HG02885 (cell line): ENCODE measurements around the gene RBM4B.

Source experiments
- ATAC-seq: cut with Tn5 transposase; IDR thresholded peaks from one replicate; pipeline ENCODE4 v1.9.1; 2021; ENCODE audit warnings: mild to moderate bottlenecking; ENCODE audit not compliant: unreplicated experiment, poor library complexity

RBM4B gene

DNA sequence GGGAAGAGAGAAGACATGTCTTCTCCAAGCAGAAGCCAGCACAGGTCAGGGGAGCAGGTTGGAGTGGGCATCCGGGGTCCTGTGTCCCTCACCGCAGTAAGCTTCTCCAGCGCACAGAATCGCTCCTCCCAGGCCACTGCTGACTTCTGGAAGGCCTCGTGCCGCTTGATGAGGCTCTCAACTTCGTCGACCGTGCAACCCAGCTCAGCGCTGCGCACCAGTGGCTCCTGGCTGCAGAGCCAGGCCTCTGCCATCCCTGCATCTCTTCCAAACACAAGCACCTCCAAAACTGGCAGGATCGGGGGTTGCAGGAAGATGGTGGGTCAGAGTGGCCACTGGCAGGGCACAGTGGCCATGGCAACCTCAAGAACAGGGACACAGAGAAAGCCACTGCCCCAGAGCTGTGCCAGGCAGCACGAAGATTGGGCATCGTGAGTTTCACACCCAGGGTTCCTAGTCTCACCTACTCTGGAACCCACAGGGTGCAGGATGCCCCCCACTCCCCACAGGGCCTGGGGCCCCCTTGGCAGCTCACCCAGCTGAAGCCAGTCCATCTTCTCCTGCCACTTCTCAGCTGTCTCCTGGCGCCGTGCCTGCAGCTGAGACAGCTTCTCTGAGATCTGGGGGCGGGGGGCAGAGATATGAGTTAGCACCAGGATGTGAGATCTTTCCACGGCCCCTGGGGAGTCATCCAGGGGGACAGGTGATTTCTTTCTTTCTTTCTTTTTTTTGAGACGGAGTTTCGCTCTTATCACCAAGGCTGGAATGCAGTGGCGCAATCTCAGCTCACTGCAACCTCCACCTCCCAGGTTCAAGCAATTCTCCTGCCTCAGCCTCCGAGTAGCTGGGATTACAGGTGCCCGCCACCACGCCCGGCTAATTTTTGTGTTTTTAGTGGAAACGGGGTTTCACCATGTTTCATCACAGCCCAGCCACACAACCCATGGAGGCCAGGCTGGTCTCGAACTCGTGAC is 11.2 kb upstream of the RBM4B start:
- ATAC-seq, result no peak

DNA sequence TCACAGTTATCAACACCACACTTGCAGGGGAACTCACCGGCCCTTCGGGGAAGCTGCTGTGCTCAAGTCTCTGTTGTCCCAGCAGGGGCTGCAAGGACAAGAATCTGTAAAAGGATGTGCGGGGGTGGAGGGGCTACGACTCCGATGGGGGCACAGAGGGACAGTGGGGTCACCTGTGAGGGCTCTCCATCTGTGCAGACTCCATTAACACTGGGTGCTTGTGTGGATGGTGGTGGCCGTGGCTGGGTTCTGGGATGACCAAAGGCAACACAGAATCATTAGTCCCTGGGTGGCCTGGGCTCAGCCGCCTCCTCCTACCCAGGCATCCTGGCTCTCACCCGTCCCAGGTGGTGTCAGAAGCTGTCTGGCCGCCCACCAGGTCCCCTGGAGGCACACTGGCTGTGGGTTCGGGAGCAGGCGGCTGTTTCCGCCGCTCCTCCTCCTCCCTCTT is 10.2 kb upstream of the RBM4B start:
- no peak for ATAC-seq

DNA sequence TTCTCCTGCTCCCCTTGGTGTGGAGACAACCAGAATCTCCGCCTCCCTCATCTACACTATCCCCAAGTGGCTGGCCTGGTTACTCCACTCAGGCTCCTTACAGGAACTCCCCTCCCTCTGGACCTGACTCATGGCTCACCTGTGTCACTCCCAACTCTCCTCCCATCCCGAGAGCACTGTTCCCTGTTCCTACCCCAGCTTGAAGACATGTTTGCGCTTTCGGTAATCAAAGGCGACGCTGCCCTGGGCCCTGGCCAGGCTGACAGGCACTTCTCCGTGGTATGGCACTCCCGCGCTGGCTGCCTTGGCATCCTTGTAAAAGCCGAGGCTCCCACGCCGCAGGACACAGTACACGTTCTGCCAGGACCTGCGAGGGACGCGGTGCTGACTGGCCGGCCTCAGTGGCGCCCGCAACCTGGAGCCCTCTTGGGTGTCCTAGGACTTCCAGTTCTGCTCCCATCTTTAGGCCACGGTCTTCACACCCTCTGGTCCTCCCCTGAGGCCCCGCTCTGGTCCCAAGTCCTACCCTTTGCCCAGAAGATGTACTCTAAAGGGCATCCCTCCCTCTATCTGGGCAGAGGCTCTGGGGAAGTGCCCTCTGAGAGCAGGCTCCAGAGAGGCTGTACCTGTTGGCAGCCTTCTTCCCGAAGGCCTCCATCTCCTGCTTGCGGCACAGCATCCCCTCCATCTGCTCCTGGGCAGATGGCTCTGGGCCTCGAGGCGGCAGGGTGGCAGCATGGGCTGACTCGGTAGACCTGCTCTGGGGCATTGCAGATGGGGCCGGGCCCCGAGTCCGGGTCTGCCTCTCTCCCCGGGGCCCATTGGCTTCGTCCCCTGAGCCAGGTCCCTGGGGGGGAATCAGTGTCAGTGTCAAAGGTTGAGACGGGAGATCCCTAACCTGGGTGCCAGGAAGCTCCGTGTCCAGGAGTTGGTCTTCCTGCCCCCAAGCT is 9.4 kb upstream of the RBM4B start:
- ATAC-seq, result no peak

DNA sequence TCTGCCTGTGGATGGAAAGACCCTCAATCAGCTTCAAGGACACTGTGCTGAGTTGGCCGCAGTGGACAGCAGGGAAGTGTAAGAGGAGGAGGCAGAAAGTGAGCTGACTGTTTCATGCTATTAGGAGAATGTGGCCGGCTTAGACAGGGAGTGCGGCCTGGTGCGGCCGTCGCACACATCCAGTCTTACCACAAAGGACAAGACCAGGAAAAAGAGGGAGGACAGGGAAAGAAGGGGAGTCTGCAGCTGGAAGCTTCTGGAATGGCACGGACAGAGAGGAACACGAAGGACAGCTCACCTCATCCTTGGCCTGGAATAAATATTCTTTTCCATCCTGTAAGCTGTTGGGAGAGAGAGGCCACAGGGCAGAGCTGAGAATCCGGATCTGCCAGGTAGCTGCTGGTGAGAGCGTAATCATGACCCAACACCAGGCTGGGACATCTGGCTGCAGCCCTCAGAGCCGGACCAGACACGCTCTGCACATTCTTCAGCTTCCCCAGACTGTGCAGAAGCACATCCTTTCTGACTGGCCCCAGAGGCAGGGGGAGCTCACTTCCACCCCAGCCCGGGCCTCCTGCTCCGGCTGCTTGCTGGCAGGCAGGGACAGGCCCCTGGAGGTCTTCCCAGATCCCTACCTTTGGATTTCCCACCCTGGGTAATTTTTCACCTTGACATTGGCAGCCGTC is 8.6 kb upstream of the RBM4B start:
- ATAC-seq, result no peak

DNA sequence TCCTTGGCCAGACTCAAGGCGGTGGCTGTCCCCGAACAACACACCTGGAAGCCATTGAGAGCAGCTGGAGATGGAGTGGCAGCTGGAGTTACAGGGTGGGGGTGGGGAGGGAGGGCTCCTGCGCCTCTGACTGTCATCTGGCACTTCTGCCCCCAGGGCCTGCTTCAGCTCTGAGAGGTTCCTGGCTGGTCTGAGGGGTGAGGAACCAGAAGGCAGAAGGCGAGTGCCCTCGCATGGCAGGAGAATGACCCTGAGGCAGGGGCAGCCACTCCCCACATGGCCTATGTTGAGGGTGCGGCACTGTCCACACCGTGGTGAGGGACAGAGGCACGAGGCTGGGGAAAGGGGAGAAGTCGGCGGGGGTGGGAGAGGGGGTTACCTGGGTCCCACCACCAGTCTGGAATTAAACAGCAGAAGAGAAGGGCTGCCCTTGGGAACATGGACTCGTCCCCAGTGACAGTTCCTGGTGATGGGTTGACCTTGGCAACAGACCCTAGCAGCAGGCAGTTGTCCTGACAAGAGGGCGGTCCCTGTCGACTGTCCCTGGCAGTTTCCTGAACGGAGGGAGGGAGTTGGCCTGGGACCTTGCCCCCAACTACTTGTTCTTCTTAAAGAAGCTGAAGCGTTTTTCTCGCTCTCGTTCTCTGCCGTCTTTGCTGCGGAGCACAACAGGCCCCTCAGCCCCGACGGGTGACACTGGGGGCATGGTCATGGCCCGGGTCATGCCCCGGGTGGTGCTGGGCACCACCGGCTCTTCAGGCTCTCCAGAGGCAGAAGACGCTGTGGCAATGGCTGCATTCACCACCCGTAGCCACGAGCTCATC is 7.8 kb upstream of the RBM4B start:
- ATAC-seq, result no peak

DNA sequence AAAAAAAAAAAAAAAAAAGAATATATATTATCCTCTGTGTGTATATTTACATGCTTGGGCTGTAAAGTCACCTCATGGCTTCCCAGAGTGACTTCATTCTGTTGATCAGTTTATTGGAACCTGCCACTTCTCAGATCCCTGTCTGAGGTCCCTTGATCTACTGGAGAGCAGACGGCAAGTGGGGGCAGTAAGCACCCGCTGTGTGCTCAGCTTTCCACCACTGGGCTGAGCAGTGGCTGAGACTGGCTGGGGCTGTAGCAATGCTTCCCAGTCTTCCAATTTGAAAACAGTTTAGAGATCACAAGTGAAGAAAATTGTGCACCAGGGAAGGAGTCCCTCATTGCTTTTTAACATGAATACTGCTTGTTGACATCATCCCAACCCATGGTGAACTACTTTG is 6.9 kb upstream of the RBM4B start:
- no peak for ATAC-seq

DNA sequence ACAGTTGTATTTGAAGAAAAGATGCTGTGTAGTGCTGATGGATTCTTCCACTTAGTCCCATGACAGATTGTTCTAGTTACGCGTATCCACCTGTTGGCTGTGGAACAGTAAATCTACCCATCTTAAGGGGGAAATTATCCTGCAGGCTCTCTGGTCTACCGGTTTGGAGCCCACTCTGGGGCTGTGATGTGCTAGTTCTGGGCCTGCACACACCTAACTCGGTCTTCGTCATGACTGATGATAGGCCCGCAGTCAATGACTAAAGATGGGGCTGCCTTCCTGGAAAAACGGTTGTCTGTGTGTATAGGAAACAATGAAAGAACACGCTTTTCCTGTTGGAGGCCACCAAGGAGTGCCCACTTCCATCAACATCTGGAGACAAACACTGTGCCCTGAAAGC is 6.2 kb upstream of the RBM4B start:
- ATAC-seq, result no peak

DNA sequence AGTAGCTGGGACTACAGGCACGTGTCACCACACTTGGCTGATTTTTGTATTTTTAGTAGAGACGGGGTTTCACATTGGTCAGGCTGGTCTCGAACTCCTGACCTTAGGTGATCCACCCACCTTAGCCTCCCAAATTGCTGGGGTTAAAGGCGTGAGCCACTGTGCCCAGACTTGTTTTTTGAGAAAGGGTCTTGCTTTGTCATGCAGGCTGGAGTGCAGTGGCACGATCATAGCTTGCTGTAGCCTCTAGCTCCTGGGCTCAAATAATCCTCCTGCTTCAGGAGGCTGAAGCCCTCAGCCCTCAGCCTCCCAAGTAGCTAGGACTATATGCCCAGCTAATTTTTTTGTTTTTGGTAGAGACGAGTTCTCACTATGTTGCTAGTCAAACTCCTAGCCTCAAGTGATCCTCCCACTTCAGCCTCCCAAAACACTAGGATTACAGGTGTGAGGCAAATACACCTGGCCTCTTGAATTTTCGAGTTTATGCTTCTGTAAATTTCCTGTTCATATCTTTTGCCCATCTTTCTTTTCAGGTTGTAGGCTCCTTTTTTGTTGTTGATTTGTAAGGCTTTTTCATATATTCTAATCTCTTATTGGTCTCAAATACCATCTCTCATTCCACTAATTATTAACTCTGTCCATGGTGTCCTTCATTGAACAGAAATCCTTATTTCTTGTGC is 3.4 kb upstream of the RBM4B start:
- no peak for ATAC-seq

DNA sequence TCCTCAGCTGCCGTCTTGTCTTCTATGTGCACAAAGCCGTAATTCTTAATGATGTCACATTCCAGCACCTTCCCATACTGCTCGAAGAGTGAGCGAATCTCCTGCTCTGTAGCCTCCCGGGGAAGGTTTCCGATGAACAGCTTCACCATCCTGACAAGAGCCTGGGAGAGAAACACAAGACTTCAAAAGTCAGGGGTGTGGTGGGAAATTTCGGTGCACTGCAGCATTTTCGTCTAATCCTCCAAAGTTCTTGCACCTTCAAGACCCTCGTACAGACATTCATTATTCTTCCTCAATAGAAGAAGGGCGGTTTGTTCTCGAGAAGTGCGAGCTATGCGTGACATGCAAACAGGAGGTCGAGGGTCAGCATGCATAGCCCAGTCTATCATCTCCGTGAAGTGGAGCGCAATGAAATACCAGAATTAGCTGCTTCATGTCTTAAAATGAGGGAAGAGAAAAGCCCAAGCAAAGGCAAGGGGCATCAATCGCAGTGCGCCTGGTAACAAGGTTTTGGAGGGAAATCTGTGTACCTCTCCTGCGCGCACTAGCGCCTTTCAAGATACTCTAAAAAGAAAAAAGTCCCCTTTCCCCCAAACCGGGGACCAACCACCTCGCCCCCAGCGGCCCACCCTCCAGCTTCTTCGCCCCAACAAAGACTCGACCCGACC is 622 bp downstream of the RBM4B start:
- no peak for ATAC-seq

DNA sequence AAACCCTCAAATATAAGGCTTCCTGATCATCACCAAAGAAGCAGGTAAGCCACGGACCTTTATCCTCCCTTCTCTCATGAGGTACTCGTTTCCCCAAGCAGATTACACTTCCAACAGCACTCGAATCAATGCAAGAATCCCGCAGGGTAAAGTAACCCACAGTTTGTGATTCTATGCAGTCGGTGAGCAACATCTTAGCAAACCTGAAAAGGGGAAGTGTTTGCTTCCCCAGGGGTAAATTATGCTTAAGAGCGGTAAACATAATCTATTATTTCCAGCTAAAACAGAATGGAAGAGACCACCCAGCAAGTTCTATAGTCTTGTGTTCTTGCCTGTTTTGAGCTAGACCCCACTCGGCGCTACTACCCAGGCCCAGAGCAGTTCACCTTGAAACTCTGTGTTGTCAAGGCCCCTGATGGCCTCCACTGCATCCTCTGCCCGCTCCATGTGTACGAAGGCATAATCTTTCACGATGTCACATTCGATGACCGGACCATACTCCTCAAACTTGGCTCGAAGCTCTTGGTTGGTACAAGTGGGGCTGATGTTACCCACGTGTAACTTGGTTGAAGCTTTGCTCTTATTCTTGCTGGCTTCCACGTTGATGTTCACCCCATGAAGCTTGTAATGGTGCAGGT is 1.3 kb downstream of the RBM4B start:
- ATAC-seq, result no peak

DNA sequence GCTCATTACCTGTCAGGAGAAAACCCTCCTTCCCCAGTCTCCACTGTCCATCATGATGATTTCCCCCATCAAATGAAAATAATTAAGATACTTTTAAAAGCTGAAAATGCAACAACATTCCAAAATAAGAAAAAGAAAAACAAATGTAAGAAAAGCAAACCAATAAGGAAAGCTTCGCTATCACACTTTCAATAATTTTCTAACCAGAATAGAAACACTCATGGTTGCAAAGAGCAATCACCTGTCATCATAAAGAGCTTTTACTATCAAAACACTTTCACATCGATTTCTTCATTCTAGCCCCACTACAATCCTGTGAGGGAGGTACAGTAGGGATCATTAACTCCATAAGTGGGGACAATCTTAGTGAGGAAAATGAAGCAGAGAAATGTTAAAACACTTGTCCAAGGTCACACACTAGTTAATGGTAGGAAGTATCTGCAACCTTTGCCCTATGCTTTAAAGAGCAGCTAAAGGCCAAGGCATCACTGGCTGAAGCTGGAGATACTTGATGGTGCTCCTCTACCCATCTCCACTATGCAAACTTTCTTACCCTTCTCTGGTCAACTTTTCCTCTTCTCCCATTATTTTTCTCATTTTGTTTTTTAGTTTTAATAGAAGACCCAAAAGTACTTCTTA is 2.6 kb downstream of the RBM4B start:
- no peak for ATAC-seq

DNA sequence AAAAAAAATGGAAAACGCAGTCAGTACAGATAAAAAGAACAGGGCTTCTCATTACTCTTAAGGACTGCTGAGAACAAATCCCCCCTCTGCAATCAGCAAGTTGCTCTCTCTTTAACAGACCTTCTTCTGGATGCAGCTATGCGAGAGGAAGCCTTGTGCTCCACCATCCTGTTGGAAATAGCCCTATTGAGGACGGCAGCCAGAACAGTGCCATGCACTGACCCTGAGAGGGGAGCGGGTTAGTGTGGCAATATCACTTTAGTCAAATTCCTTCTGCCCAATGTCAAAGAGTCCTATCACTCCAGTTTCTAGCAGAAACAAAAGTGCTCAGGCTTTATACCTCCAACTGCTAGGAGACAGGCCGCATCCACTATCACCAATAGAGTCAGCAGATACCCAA is 6.9 kb downstream of the RBM4B start:
- ATAC-seq, result no peak

DNA sequence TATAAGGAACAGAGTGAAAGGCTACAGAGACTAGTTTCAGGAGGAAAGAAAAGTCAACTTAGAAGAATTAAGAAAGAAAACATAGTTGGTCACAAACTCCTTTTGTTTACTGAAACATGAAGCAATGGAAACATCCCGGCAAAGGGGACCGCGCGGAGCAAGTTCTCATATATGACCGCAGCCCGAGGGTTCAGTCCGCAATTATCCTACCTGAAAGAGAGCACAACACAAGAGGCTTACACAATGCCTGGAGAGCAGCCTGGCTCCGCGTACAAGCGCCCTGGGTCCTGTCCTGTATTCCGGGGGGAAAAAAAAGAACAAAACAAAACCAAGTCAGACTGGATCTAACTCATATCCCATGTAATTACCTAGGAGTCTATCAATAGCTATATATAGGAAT is 12.3 kb downstream of the RBM4B start:
- ATAC-seq, result no peak

DNA sequence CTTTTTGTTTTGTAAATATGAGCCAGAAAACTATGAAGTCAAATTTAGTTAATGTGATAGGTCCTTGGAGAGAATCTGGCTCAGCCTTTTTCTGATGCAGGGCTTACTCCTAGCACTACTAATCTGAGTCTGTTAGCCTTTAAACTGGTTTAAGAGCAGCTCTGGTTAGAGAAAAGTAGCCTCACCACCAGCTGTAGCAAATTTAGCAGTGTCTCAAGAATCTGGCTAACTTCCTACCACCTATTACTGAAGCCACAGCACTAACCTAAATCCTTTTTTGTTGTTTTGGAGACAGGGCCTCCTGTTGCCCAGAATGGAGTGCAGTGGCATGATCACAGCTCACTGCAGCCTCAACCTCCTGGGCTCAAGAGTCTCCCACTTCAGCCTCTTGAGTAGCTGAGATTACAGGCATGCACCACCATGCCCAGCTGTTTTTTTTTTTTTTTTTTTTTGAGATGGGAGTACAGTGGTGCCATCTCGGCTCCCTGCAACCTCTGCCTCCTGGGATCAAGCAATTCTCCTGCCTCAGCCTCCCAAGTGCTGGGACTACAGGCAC is 13.9 kb downstream of the RBM4B start:
- no peak for ATAC-seq

DNA sequence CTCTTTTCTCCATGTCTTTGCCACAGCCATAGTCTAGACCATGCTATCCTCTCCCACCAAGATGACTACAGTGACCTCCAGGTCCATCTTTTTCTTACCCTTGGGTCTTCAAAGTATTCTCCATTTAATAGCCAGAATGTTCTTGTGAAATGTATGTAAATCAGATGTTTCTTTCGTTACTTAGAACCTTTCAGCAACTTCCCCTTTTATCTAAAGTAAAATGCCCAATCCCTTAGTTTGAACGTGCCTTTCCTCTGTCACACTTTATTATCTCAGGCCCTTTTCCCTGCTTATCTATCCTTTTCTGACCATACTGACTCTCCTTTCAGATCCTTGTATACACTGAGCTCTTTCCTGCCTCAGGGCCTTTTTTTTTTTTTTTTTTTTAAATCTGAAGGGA is 17.9 kb downstream of the RBM4B start:
- no peak for ATAC-seq

DNA sequence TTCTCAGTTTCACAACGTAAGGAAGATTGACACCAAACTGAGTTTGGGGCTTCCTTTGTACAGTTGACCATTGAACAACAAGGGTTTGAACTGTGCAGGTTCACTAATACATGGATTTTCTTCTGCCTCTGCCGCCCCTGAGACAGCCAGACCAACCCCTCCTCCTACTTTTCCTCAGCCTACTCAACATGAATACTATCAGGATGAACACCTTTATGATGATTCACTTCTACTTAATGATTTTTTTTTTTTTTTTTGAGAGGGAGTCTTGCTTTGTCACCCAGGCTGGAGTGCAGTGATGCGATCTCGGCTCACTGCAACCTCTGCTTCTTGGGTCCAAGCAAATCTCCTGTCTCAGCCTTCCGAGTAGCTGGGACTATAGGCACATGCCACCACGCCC is 24.6 kb downstream of the RBM4B start:
- ATAC-seq, result no peak

DNA sequence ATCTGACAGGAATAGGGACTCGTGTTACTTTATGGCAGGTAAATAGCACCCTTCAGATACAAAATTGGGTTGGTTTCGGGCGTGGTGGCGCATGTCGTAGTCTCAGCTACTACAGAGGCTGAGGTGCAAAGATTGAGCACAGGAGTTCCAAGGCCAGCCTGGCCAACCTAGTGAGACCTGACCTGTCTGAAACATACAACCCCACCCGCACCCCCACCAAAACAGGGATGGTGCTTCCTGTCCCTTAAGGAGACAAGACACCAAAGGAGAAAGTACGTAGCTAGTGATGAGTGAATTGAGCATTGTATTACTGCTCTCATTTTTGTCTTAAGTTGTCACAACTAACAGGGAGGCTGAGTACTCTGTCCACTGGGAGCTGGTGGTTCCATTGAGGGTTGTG is 25.0 kb downstream of the RBM4B start:
- no peak for ATAC-seq
